ENCODE results near the gene CLDN14. TPM values are rescaled to one million over a fixed set of nuclear protein-coding genes. Genes with fewer than 3 reads are reported as not detected.
A peak's percentile ranks its signal among the peaks of the same experiment; 100 is the strongest.

The CLDN14 gene
- total RNA-seq, 3 donors from 2014 or later, result not detected

- DNase-seq (ENCODE audit: low spot score in 2 of 2), result no peak
- intact Hi-C loops (cut with DNase I; ENCODE audit: low total_unique reads), result no loop called here
Observed at GRCh38 chr21:36512971-36513370, 33.0 kb upstream of the CLDN14 start.

GRCh38 chr21:36511484-36512220, 31.7 kb upstream of the CLDN14 start:
- Histone ChIP-seq H3K4me3 (no peak overlapping the region), H3K4me1 (peaks cover 0 to 19% of the 10 kb centered on the region in 2 donors), H3K36me3 (no peaks in the 10 kb centered on the region), H3K9me3 (no peaks in the 10 kb centered on the region), H3K27me3 (no peaks in the 10 kb centered on the region), H3K27ac (peak overlapping the region; percentile 88 to 90)
- intact Hi-C loops (cut with DNase I; ENCODE audit: low total_unique reads), result no loop called here
- no peak for DNase-seq (ENCODE audit: low spot score in 2 of 2)
- TF ChIP-seq POLR2A (IDR thresholded peaks at IDR 0.05) (no peak), POLR2AphosphoS5 (IDR thresholded peaks at IDR 0.05) (no peak), CTCF (IDR thresholded peaks at IDR 0.05) (no peak)

More at GRCh38 chr21:36512971-36513370, 33.0 kb upstream of the CLDN14 start:
- no peak overlapping the region for H3K27ac ChIP-seq
- H3K36me3 ChIP-seq, result no peaks in the 10 kb centered on the region
- H3K4me1 ChIP-seq, result peaks cover 0 to 19% of the 10 kb centered on the region in 2 donors
- no peak overlapping the region for H3K4me3 ChIP-seq
- no peaks in the 10 kb centered on the region for H3K27me3 ChIP-seq
- no peaks in the 10 kb centered on the region for H3K9me3 ChIP-seq
- TF ChIP-seq POLR2AphosphoS5 (IDR thresholded peaks at IDR 0.05) (no peak), POLR2A (IDR thresholded peaks at IDR 0.05) (no peak), CTCF (IDR thresholded peaks at IDR 0.05) (no peak)

GRCh38 chr21:36510911-36511310, 31.0 kb upstream of the CLDN14 start:
- no peak for TF ChIP-seq POLR2A (IDR thresholded peaks at IDR 0.05)
- TF ChIP-seq POLR2AphosphoS5 (IDR thresholded peaks at IDR 0.05), result no peak
- TF ChIP-seq CTCF (IDR thresholded peaks at IDR 0.05), result no peak
- no peaks in the 10 kb centered on the region for H3K9me3 ChIP-seq
- no peak for DNase-seq (ENCODE audit: low spot score in 2 of 2)

GRCh38 chr21:36509973-36510664, 30.2 kb upstream of the CLDN14 start:
- peaks cover 0 to 19% of the 10 kb centered on the region in 2 donors for H3K4me1 ChIP-seq
- TF ChIP-seq CTCF (IDR thresholded peaks at IDR 0.05), result no peak
- TF ChIP-seq POLR2AphosphoS5 (IDR thresholded peaks at IDR 0.05), result peak in 2 of 3 donors; percentile 46 to 79
- peak overlapping the region; percentile 88 to 90 for H3K27ac ChIP-seq
- intact Hi-C loops (cut with DNase I; ENCODE audit: low total_unique reads), result loop anchor here (10.0 kb wide), 1 partner anchor 235 kb away; no protein-coding TSS in a partner anchor
- H3K36me3 ChIP-seq, result no peaks in the 10 kb centered on the region
- no peaks in the 10 kb centered on the region for H3K27me3 ChIP-seq
- no peaks in the 10 kb centered on the region for H3K9me3 ChIP-seq
- no peak overlapping the region for H3K4me3 ChIP-seq
- peak; percentile 85 to 88 for DNase-seq (ENCODE audit: low spot score in 2 of 2)

More at GRCh38 chr21:36510911-36511310, 31.0 kb upstream of the CLDN14 start:
- intact Hi-C loops (cut with DNase I; ENCODE audit: low total_unique reads), result no loop called here
- Histone ChIP-seq H3K36me3 (no peaks in the 10 kb centered on the region), H3K27me3 (no peaks in the 10 kb centered on the region), H3K27ac (peak overlapping the region; percentile 88 to 90), H3K4me3 (no peak overlapping the region), H3K4me1 (peaks cover 0 to 19% of the 10 kb centered on the region in 2 donors)

- Histone ChIP-seq H3K27me3 (no peaks in the 10 kb centered on the region), H3K4me1 (peaks cover 0 to 19% of the 10 kb centered on the region in 2 donors), H3K9me3 (no peaks in the 10 kb centered on the region), H3K4me3 (no peak overlapping the region), H3K36me3 (no peaks in the 10 kb centered on the region), H3K27ac (peak overlapping the region; percentile 88 to 90)
- TF ChIP-seq POLR2AphosphoS5 (IDR thresholded peaks at IDR 0.05) (no peak), CTCF (IDR thresholded peaks at IDR 0.05) (no peak), POLR2A (IDR thresholded peaks at IDR 0.05) (no peak)
- intact Hi-C loops (cut with DNase I; ENCODE audit: low total_unique reads), result loop anchor here (10.0 kb wide), 1 partner anchor 236 kb away; no protein-coding TSS in a partner anchor
- DNase-seq (ENCODE audit: low spot score in 2 of 2), result no peak
Observed at GRCh38 chr21:36508948-36509347, 29.0 kb upstream of the CLDN14 start.
